Measurements from ENCODE around the gene UGT2B11. TPM values are rescaled to one million over a fixed set of nuclear protein-coding genes. Genes with fewer than 3 reads are reported as not detected.
"Not testable (repeated sequence)": the region's sequence is repeated elsewhere in the genome, so short reads cannot be mapped to it uniquely, and the experiment has no call there.

The UGT2B11 gene
- total RNA-seq: not detected

- Mint-ChIP-seq H3K4me3 (no peak within 1 kb of the TSS), H3K9me3 (ENCODE audit: low read depth) (no peaks in the 10 kb centered on the region), H3K36me3 (no peaks in the 10 kb centered on the region), H3K4me1 (no peaks in the 10 kb centered on the region), H3K27ac (no peak within 1 kb of the TSS), H3K27me3 (no peaks in the 10 kb centered on the region)
- DNase-seq (no peak), ATAC-seq (no peak)
- CTCF ChIA-PET: no interaction called here
Observed at GRCh38 chr4:69214716-69215115, at the start of gene UGT2B11. UGT2B11 (minus strand) TSS chr4:69214748; CDS start chr4:69214722, 26 bp downstream.

GRCh38 chr4:69253147-69253772 is 38.7 kb upstream of the UGT2B11 start:
- H3K4me3 Mint-ChIP-seq; H3K27me3 Mint-ChIP-seq; H3K27ac Mint-ChIP-seq; H3K36me3 Mint-ChIP-seq; ATAC-seq; CTCF ChIA-PET; H3K4me1 Mint-ChIP-seq; DNase-seq; H3K9me3 Mint-ChIP-seq (ENCODE audit: low read depth): not testable (repeated sequence)

GRCh38 chr4:69250884-69251283 is 36.3 kb upstream of the UGT2B11 start:
- H3K36me3 Mint-ChIP-seq; H3K4me3 Mint-ChIP-seq; H3K27ac Mint-ChIP-seq; H3K27me3 Mint-ChIP-seq; ATAC-seq; DNase-seq; H3K9me3 Mint-ChIP-seq (ENCODE audit: low read depth); CTCF ChIA-PET; H3K4me1 Mint-ChIP-seq: not testable (repeated sequence)

- CTCF ChIA-PET: not testable (repeated sequence)
Observed at GRCh38 chr4:69242562-69243240, 28.2 kb upstream of the UGT2B11 start.

GRCh38 chr4:69241746-69242145 is 27.2 kb upstream of the UGT2B11 start:
- H3K4me1 Mint-ChIP-seq; H3K36me3 Mint-ChIP-seq; H3K4me3 Mint-ChIP-seq; H3K9me3 Mint-ChIP-seq (ENCODE audit: low read depth); H3K27ac Mint-ChIP-seq; H3K27me3 Mint-ChIP-seq; CTCF ChIA-PET; DNase-seq; ATAC-seq: not testable (repeated sequence)

More at GRCh38 chr4:69242562-69243240, 28.2 kb upstream of the UGT2B11 start:
- not testable (repeated sequence) for H3K9me3 Mint-ChIP-seq (ENCODE audit: low read depth); ATAC-seq; H3K27ac Mint-ChIP-seq; H3K4me1 Mint-ChIP-seq; DNase-seq; H3K4me3 Mint-ChIP-seq; H3K36me3 Mint-ChIP-seq; H3K27me3 Mint-ChIP-seq

- H3K4me3 Mint-ChIP-seq; H3K27ac Mint-ChIP-seq; ATAC-seq; H3K36me3 Mint-ChIP-seq; CTCF ChIA-PET; H3K9me3 Mint-ChIP-seq (ENCODE audit: low read depth); H3K27me3 Mint-ChIP-seq; DNase-seq; H3K4me1 Mint-ChIP-seq: not testable (repeated sequence)
Observed at GRCh38 chr4:69240787-69241186, 26.2 kb upstream of the UGT2B11 start.

GRCh38 chr4:69239557-69240168 is 25.1 kb upstream of the UGT2B11 start:
- Mint-ChIP-seq H3K27me3 (no peaks in the 10 kb centered on the region), H3K9me3 (ENCODE audit: low read depth) (peaks cover 2% of the 10 kb centered on the region), H3K4me3 (no peak overlapping the region), H3K36me3 (no peaks in the 10 kb centered on the region), H3K4me1 (no peaks in the 10 kb centered on the region), H3K27ac (no peak overlapping the region)
- CTCF ChIA-PET: no interaction called here
- no peak for DNase-seq
- no peak for ATAC-seq

- Mint-ChIP-seq H3K27me3 (no peaks in the 10 kb centered on the region), H3K27ac (no peak overlapping the region), H3K9me3 (ENCODE audit: low read depth) (peaks cover 2% of the 10 kb centered on the region), H3K4me3 (no peak overlapping the region), H3K4me1 (no peaks in the 10 kb centered on the region), H3K36me3 (no peaks in the 10 kb centered on the region)
- CTCF ChIA-PET: no interaction called here
- no peak for DNase-seq
- ATAC-seq: no peak
Observed at GRCh38 chr4:69239092-69239491, 24.5 kb upstream of the UGT2B11 start.

GRCh38 chr4:69224891-69225290 is 10.3 kb upstream of the UGT2B11 start:
- Mint-ChIP-seq H3K9me3 (ENCODE audit: low read depth) (no peaks in the 10 kb centered on the region), H3K27me3 (no peaks in the 10 kb centered on the region), H3K4me1 (no peaks in the 10 kb centered on the region), H3K36me3 (no peaks in the 10 kb centered on the region), H3K4me3 (no peak overlapping the region), H3K27ac (no peak overlapping the region)
- CTCF ChIA-PET: no interaction called here
- ATAC-seq: no peak
- DNase-seq: no peak

GRCh38 chr4:69223277-69223676 is 8.7 kb upstream of the UGT2B11 start:
- H3K4me3 Mint-ChIP-seq; H3K27ac Mint-ChIP-seq; ATAC-seq; H3K27me3 Mint-ChIP-seq; CTCF ChIA-PET; DNase-seq; H3K4me1 Mint-ChIP-seq; H3K36me3 Mint-ChIP-seq; H3K9me3 Mint-ChIP-seq (ENCODE audit: low read depth): not testable (repeated sequence)

GRCh38 chr4:69218491-69218890 is 3.9 kb upstream of the UGT2B11 start:
- DNase-seq; H3K27ac Mint-ChIP-seq; H3K4me3 Mint-ChIP-seq; CTCF ChIA-PET; H3K36me3 Mint-ChIP-seq; ATAC-seq; H3K27me3 Mint-ChIP-seq; H3K9me3 Mint-ChIP-seq (ENCODE audit: low read depth); H3K4me1 Mint-ChIP-seq: not testable (repeated sequence)

GRCh38 chr4:69210911-69211310 is 3.6 kb downstream of the UGT2B11 start:
- CTCF ChIA-PET: no interaction called here

GRCh38 chr4:69198506-69198905 is 16.0 kb downstream of the UGT2B11 start:
- ATAC-seq; H3K9me3 Mint-ChIP-seq (ENCODE audit: low read depth); H3K27me3 Mint-ChIP-seq; H3K27ac Mint-ChIP-seq; H3K4me1 Mint-ChIP-seq; H3K36me3 Mint-ChIP-seq; CTCF ChIA-PET; DNase-seq; H3K4me3 Mint-ChIP-seq: not testable (repeated sequence)

More at GRCh38 chr4:69210911-69211310, 3.6 kb downstream of the UGT2B11 start:
- H3K9me3 Mint-ChIP-seq (ENCODE audit: low read depth): no peaks in the 10 kb centered on the region
- no peak overlapping the region for H3K4me3 Mint-ChIP-seq
- H3K36me3 Mint-ChIP-seq: no peaks in the 10 kb centered on the region
- no peaks in the 10 kb centered on the region for H3K4me1 Mint-ChIP-seq
- ATAC-seq (no peak), DNase-seq (no peak)
- no peak overlapping the region for H3K27ac Mint-ChIP-seq
- no peaks in the 10 kb centered on the region for H3K27me3 Mint-ChIP-seq

All from activated CD8-positive, alpha-beta memory T cell treated with anti-CD3 and anti-CD28 coated beads, Interleukin-2, amount 10 ng/mL, durations not matched to agents 7 days and 5 days (primary cell).